ENCODE results near the gene NEDD8.
A peak's percentile ranks its signal among the peaks of the same experiment; 100 is the strongest.

NEDD8 gene

GRCh38 chr14:24189059-24189375, 43.1 kb downstream of the NEDD8 start:
- no peak for DNase-seq (ENCODE audit: low spot score)
- in situ Hi-C loops (cut with MboI; ENCODE audit: low pct_unique_long_range_greater_than_20kb, low sequenced_read_pairs, unreplicated experiment), result no loop called here

DNA sequence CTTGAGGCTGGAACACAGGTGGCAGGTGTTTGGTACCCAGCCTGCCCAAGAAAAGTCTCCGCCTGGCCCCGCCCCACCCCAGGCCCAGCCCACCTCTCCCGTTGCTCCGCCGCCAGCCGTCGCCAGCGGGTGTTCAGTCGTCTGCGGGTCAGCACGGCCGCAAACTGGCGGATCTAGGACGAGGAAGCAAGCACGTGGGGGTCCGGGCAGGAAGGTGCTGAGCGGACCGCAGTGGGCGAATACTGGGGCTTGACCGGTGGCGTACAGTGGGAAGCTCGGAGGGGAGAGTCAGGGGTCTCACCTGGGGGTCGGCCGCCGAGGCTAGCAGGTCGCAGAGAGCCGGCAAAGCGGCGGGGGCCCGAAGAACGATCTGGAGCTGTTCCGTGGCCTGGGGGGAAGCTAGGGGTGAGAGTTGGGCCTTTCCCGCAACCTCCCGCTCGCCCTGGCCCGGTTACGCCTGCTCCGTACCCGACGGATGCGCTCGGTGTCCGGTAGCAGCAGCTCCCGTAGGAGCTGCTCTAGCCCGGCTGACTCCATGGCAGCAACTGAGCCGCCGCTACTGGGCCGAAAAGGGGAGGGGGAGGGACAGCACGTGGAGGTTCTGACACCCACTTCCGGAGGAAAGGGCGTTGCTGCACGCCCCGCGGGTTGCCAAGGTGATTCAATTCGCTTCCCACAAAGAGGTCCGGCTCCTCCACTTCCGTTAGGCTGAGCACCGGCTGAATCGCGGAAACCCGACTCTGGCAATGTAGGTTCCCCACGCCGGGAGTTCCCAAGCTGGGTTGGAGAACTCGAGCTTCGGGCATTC, 43.7 kb downstream of the NEDD8 start, which contains the start of gene IPO4:
IPO4 (minus strand) TSS at position 566 of the 808 bp plus-strand sequence; CDS start at position 537, 29 bp downstream.
- in situ Hi-C loops (cut with MboI; ENCODE audit: low pct_unique_long_range_greater_than_20kb, low sequenced_read_pairs, unreplicated experiment), result no loop called here
- peak; percentile 99 for DNase-seq (ENCODE audit: low spot score)
- TF ChIP-seq, protein P1, sequence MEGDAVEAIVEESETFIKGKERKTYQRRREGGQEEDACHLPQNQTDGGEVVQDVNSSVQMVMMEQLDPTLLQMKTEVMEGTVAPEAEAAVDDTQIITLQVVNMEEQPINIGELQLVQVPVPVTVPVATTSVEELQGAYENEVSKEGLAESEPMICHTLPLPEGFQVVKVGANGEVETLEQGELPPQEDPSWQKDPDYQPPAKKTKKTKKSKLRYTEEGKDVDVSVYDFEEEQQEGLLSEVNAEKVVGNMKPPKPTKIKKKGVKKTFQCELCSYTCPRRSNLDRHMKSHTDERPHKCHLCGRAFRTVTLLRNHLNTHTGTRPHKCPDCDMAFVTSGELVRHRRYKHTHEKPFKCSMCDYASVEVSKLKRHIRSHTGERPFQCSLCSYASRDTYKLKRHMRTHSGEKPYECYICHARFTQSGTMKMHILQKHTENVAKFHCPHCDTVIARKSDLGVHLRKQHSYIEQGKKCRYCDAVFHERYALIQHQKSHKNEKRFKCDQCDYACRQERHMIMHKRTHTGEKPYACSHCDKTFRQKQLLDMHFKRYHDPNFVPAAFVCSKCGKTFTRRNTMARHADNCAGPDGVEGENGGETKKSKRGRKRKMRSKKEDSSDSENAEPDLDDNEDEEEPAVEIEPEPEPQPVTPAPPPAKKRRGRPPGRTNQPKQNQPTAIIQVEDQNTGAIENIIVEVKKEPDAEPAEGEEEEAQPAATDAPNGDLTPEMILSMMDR (IDR thresholded peaks at IDR 0.05; ENCODE audit: extremely low read depth, insufficient read depth, missing control alignments), result no peak

More at GRCh38 chr14:24189059-24189375, 43.1 kb downstream of the NEDD8 start:
- TF ChIP-seq, protein P1 (IDR thresholded peaks at IDR 0.05; ENCODE audit: extremely low read depth, insufficient read depth, missing control alignments), result no peak

GRCh38 chr14:24187539-24187915, 44.6 kb downstream of the NEDD8 start:
- in situ Hi-C loops (cut with MboI; ENCODE audit: low pct_unique_long_range_greater_than_20kb, low sequenced_read_pairs, unreplicated experiment), result no loop called here
- no peak for DNase-seq (ENCODE audit: low spot score)

GRCh38 chr14:24186831-24187538, 45.2 kb downstream of the NEDD8 start:
- TF ChIP-seq, protein P1 (IDR thresholded peaks at IDR 0.05; ENCODE audit: extremely low read depth, insufficient read depth, missing control alignments), result no peak
- DNase-seq (ENCODE audit: low spot score), result no peak
- in situ Hi-C loops (cut with MboI; ENCODE audit: low pct_unique_long_range_greater_than_20kb, low sequenced_read_pairs, unreplicated experiment), result no loop called here

More at GRCh38 chr14:24187539-24187915, 44.6 kb downstream of the NEDD8 start:
- TF ChIP-seq, protein P1 (IDR thresholded peaks at IDR 0.05; ENCODE audit: extremely low read depth, insufficient read depth, missing control alignments), result no peak

DNA sequence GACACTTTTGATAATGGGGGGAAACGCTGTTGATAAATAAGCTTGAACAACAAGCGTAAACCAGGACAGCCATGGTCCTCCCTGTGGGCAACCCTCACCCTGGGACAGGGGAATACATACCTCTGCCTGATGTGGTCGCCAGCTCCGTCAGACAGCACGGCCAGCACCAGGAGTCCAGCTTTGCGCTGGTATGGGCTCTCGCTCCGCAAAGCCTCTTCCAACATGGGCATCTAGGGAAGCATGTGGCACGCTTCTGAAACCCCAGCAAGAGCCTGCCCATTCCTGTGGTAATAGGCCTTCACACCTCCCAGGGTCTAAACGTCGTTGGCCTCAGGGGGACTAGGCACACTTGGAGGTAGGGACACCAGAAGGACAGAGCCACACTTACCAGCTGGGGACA, 46.4 kb downstream of the NEDD8 start:
- TF ChIP-seq, protein P1 (IDR thresholded peaks at IDR 0.05; ENCODE audit: extremely low read depth, insufficient read depth, missing control alignments), result no peak
- in situ Hi-C loops (cut with MboI; ENCODE audit: low pct_unique_long_range_greater_than_20kb, low sequenced_read_pairs, unreplicated experiment), result no loop called here

GRCh38 chr14:24185026-24185425, 47.1 kb downstream of the NEDD8 start:
- TF ChIP-seq, protein P1 (IDR thresholded peaks at IDR 0.05; ENCODE audit: extremely low read depth, insufficient read depth, missing control alignments), result no peak
- no peak for DNase-seq (ENCODE audit: low spot score)
- in situ Hi-C loops (cut with MboI; ENCODE audit: low pct_unique_long_range_greater_than_20kb, low sequenced_read_pairs, unreplicated experiment), result no loop called here

More for the DNA sequence above, 46.4 kb downstream of the NEDD8 start:
- no peak for DNase-seq (ENCODE audit: low spot score)
